AG04450 (cell line): ENCODE results near the gene ICAM5. TPM values are rescaled to one million over a fixed set of nuclear protein-coding genes. Genes with fewer than 3 reads are reported as not detected.

ENCODE experiments used
- CTCF ChIA-PET: fragments of 300-600, 350-600 bp; formaldehyde crosslinking; extraction: SDS; loops from one replicate; lab custom pipeline; 2022; ENCODE audit warnings: antibody characterized with exemption, inconsistent platforms; lab: Charles Lee
- POLR2A ChIA-PET: fragments of 350-600 bp; formaldehyde crosslinking; extraction: SDS; loops from one replicate; lab custom pipeline; 2021; ENCODE audit warnings: antibody characterized with exemption, inconsistent platforms; lab: Yijun Ruan, JAX
- DNase-seq: peaks from one replicate; pipeline ENCODE4 v3.0.0-alpha.2; 2011; ENCODE audit warnings: low read depth, low spot score
- H3K27ac ChIP-seq: one replicate; pipeline ENCODE4 v1.5.1; 2012; ENCODE audit warnings: low read depth, low read length, control low read depth
- H3K27me3 ChIP-seq: one replicate; pipeline ENCODE4 v1.6.0; 2012; ENCODE audit warnings: low read length; ENCODE audit not compliant: control insufficient read depth, insufficient read depth
- H3K4me3 ChIP-seq: 2 replicates; pipeline ENCODE4 v1.5.1; 2011; ENCODE audit warnings: mild to moderate bottlenecking, low read depth, low read length, control low read depth
- H3K9me3 ChIP-seq: 2 replicates; pipeline ENCODE4 v1.5.1; 2012; ENCODE audit warnings: low read length; ENCODE audit not compliant: control insufficient read depth, insufficient read depth
- polyA plus RNA-seq: library from polyadenylated mRNA; depleted of rRNA; stranded (reverse); fragments of >200 nt; gene quantifications from 2 replicates; pipeline ENCODE4 v1.2.3, GENCODE V29; 2011
- TF ChIP-seq, protein P1 (sequence below): IDR thresholded peaks from 2 replicates; pipeline ENCODE4 v1.5.1; 2011; ENCODE audit warnings: low read depth, low read length, control low read depth, inconsistent platforms

ICAM5 gene
- polyA plus RNA-seq, 1 experiment, result 3.8 TPM

DNA sequence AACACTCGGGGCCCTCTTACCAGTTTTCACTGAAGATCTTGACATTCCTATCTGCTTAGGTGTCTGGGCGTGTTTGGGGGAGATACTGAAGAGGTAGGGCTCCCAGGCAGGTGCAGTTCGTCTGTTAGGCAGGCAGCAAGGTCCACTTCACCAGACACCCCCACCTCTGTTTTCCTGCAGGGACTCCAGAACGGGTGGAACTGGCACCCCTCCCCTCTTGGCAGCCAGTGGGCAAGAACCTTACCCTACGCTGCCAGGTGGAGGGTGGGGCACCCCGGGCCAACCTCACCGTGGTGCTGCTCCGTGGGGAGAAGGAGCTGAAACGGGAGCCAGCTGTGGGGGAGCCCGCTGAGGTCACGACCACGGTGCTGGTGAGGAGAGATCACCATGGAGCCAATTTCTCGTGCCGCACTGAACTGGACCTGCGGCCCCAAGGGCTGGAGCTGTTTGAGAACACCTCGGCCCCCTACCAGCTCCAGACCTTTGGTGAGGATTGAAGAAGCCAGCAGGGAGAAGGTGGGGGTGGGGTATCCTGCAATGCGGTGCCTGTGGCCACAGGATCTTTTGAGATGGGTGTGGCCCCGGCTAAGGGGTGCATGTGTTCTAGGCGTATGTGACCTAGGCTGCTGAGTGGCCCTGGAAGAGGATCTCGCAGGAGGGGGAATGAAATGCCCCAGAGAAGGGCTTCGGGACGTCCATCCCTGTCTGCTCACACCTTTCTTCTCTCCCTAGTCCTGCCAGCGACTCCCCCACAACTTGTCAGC, 6.3 kb upstream of the ICAM5 start:
- CTCF ChIA-PET, result no interaction called here
- no peaks in the 10 kb centered on the region for H3K27me3 ChIP-seq
- no peak for DNase-seq
- H3K4me3 ChIP-seq, result no peak overlapping the region
- no peak overlapping the region for H3K27ac ChIP-seq
- POLR2A ChIA-PET, result no interaction called here
- TF ChIP-seq, protein P1, sequence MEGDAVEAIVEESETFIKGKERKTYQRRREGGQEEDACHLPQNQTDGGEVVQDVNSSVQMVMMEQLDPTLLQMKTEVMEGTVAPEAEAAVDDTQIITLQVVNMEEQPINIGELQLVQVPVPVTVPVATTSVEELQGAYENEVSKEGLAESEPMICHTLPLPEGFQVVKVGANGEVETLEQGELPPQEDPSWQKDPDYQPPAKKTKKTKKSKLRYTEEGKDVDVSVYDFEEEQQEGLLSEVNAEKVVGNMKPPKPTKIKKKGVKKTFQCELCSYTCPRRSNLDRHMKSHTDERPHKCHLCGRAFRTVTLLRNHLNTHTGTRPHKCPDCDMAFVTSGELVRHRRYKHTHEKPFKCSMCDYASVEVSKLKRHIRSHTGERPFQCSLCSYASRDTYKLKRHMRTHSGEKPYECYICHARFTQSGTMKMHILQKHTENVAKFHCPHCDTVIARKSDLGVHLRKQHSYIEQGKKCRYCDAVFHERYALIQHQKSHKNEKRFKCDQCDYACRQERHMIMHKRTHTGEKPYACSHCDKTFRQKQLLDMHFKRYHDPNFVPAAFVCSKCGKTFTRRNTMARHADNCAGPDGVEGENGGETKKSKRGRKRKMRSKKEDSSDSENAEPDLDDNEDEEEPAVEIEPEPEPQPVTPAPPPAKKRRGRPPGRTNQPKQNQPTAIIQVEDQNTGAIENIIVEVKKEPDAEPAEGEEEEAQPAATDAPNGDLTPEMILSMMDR, result no peak
- no peaks in the 10 kb centered on the region; the same call in 1 of the 2 replicates for H3K9me3 ChIP-seq

DNA sequence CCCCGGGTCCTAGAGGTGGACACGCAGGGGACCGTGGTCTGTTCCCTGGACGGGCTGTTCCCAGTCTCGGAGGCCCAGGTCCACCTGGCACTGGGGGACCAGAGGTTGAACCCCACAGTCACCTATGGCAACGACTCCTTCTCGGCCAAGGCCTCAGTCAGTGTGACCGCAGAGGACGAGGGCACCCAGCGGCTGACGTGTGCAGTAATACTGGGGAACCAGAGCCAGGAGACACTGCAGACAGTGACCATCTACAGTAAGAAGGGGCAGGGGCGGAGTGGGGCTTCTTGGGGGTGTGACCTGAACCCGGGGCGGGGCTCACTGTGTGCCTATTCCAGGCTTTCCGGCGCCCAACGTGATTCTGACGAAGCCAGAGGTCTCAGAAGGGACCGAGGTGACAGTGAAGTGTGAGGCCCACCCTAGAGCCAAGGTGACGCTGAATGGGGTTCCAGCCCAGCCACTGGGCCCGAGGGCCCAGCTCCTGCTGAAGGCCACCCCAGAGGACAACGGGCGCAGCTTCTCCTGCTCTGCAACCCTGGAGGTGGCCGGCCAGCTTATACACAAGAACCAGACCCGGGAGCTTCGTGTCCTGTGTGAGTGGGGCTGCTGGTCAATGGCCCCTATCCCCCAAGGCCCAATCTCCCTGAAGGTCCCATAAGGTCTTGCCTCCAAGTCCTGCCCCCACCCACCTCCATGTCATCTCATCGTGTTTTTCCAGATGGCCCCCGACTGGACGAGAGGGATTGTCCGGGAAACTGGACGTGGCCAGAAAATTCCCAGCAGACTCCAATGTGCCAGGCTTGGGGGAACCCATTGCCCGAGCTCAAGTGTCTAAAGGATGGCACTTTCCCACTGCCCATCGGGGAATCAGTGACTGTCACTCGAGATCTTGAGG, 5.4 kb upstream of the ICAM5 start:
- TF ChIP-seq, protein P1, result no peak
- Histone ChIP-seq H3K9me3 (no peaks in the 10 kb centered on the region; the same call in 1 of the 2 replicates), H3K27ac (no peak overlapping the region), H3K27me3 (no peaks in the 10 kb centered on the region), H3K4me3 (no peak overlapping the region)
- DNase-seq, result no peak
- POLR2A ChIA-PET, result no interaction called here
- CTCF ChIA-PET, result no interaction called here

DNA sequence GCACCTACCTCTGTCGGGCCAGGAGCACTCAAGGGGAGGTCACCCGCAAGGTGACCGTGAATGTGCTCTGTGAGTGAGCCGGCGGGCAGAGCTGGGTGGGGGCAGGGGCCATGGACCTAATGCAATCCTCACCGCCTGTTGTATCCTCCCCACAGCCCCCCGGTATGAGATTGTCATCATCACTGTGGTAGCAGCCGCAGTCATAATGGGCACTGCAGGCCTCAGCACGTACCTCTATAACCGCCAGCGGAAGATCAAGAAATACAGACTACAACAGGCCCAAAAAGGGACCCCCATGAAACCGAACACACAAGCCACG, 4.8 kb upstream of the ICAM5 start:
- CTCF ChIA-PET, result interaction anchor here (2.1 kb wide), 1 partner anchor 104 kb away, joined by 8 read pairs; no protein-coding TSS in a partner anchor

DNA sequence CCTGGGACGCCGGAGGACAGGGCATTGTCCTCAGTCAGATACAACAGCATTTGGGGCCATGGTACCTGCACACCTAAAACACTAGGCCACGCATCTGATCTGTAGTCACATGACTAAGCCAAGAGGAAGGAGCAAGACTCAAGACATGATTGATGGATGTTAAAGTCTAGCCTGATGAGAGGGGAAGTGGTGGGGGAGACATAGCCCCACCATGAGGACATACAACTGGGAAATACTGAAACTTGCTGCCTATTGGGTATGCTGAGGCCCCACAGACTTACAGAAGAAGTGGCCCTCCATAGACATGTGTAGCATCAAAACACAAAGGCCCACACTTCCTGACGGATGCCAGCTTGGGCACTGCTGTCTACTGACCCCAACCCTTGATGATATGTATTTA, 4.4 kb upstream of the ICAM5 start:
- Histone ChIP-seq H3K27me3 (no peaks in the 10 kb centered on the region), H3K4me3 (no peak overlapping the region), H3K9me3 (no peaks in the 10 kb centered on the region; the same call in 1 of the 2 replicates), H3K27ac (no peak overlapping the region)
- TF ChIP-seq, protein P1, result no peak
- ChIA-PET POLR2A (interaction anchor here (1.2 to 1.4 kb wide), 3 partner anchors 8 to 49 kb away, joined by 5 to 12 read pairs (median 11); partner anchors contain the start of genes ICAM1 and RAVER1), CTCF (interaction anchor here (1.1 to 2.1 kb wide), 3 partner anchors 16 to 132 kb away, joined by 3 to 8 read pairs (median 4); no protein-coding TSS in a partner anchor)
- no peak for DNase-seq

More for the DNA sequence above, 4.8 kb upstream of the ICAM5 start:
- TF ChIP-seq, protein P1, result no peak
- POLR2A ChIA-PET, result no interaction called here
- H3K27me3 ChIP-seq, result no peaks in the 10 kb centered on the region
- H3K9me3 ChIP-seq, result no peaks in the 10 kb centered on the region; the same call in 1 of the 2 replicates
- H3K27ac ChIP-seq, result no peak overlapping the region
- no peak for DNase-seq
- no peak overlapping the region for H3K4me3 ChIP-seq
